Measurements from ENCODE around the gene RPL39.

GRCh38 chrX:119833905-119834304 lies 42.5 kb upstream of the RPL39 start:
- no peak for TF ChIP-seq CTCF (IDR thresholded peaks at IDR 0.05)
- no peak for TF ChIP-seq POLR2AphosphoS5 (IDR thresholded peaks at IDR 0.05)
